ENCODE results near the gene LSAMP.

LSAMP gene

GRCh38 chr3:116291141-116291540, 154.1 kb downstream of the LSAMP start:
- no peak for DNase-seq (ENCODE audit: low read depth)

GRCh38 chr3:116288485-116288884, 156.8 kb downstream of the LSAMP start:
- DNase-seq (ENCODE audit: low read depth) = no peak

GRCh38 chr3:116285781-116286421, 159.4 kb downstream of the LSAMP start:
- no peak for DNase-seq (ENCODE audit: low read depth)

GRCh38 chr3:116281313-116282143, 163.8 kb downstream of the LSAMP start:
- no peak for DNase-seq (ENCODE audit: low read depth)

DNA sequence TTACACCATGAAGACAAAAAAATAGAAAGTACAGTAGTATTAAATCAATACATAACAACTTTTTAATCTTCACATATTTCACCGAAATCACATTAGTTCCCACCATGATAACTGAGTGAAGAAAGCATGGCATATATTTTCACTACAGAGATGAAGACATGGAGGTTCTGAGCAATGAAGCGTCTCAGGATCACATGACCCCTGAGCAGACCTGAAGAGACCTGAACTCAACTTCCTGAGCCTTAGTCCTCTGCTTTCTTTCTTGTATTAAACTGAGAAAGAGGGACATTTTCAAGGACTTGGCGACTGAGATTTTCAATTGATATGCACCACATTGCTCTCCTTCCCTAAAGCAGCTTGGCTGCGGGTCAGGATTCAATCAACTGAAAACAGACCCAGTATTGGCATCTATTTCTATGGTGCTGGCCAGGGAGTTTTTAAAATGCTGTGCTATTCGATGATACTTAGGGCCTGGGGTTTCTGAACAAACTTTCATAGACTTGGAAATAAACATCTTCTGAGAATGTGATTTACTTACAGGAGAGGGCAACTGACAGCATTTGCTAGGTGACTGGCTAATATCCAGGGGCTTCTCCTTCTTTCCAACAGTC, 165.1 kb downstream of the LSAMP start:
- no peak for DNase-seq (ENCODE audit: low read depth)

DNA sequence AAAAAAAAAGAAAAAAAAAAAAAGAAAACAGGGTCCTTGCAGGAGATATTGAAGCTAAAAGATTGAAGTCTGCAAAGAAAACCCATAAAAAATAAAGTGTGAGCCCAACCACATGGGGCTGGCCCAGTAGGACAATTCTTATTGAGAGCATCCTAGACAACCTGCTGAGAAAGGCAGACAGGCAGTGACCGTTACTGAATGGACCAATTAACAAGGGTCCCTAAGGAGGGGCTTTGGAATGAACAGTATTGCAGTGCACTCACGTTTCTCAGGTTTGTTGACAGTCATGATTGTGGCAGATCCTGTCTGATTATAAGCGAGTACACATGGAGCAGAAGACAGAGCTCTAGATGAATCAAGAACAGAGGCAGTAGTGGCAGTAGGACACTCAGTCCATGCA, 168.6 kb downstream of the LSAMP start:
- DNase-seq (ENCODE audit: low read depth) = no peak

- no peak for DNase-seq (ENCODE audit: low read depth)
These were observed 175.2 kb downstream of the LSAMP start for GRCh38 chr3:116270056-116270455.

DNA sequence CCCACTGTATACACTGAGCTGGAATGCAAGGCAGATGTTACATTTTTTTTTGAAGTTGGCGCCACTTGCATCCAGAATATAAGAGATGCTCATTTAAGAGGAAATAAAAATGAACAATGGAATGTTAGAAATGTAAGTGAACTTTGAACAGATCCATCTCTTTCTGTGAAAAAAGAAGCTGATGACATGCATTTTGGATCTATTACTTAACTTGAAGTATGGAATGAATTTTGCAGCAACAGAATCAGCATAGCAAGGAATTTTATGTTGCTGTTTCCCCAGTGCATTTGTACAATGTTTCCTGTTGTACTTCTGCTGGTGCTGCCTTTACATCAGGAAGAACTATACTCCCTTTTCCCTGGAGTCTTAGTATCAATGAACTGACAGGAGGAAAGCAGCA, 178.2 kb downstream of the LSAMP start:
- no peak for DNase-seq (ENCODE audit: low read depth)

GRCh38 chr3:116265976-116266584, 179.2 kb downstream of the LSAMP start:
- no peak for DNase-seq (ENCODE audit: low read depth)

DNA sequence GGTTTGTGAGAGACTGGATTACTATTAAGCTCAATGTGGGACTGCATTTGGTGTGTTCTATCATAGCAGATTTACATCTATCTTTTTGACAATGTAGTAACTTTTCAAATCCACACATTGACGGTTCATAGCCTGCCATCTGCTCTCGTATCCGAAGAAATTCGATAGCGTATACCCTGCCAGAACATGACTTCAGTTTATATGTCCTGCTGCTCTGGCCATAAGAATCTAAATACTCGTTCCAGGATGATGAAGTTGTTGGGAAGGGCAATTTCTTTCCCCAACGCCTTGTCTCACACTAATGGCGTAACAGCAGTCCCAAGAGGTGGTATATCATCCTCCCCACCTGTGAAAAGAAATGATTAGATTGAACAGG, 180.0 kb downstream of the LSAMP start:
- DNase-seq (ENCODE audit: low read depth) = no peak

DNA sequence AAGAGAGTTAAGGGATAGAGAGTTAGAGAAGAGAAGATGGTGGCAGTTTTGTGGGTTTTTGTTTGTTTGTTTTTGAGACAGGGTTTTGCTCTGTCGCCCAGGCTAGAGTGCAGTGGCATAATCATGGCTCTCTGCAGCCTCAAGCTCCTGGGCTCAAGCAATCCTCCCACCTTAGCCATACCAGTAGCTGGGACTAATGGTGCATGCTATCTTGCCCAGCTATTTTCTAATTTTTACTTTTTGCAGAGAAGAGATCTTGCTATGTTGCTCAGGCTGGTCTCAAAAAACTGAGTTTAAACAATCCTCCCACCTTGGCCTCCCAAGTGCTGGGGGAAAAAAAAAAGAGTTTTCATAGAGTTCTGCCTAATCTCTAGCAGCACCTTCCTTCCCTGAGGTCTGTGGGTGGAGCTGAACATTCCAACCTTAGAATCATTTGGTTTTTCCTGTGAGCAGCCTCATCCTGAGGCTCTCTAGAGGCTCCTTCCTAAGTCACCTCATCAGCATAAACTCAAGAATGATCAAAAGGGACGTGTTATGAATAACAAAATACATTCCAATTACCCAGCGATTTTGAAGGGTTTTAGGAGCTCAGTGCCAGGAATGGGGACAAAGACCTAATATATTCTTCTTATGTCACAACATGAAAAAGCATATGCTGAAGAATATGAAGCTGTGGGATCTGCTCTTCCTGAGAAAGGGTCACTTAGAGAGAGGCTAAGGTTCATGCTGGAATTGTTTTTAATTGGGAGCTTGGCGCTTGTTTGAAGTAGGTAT, 180.6 kb downstream of the LSAMP start:
- DNase-seq (ENCODE audit: low read depth) = no peak

GRCh38 chr3:116263842-116264545, 181.3 kb downstream of the LSAMP start:
- DNase-seq (ENCODE audit: low read depth) = no peak

GRCh38 chr3:116260491-116260890, 184.8 kb downstream of the LSAMP start:
- DNase-seq (ENCODE audit: low read depth) = no peak

- DNase-seq (ENCODE audit: low read depth) = no peak
These were observed 185.3 kb downstream of the LSAMP start for GRCh38 chr3:116259984-116260383.

DNA sequence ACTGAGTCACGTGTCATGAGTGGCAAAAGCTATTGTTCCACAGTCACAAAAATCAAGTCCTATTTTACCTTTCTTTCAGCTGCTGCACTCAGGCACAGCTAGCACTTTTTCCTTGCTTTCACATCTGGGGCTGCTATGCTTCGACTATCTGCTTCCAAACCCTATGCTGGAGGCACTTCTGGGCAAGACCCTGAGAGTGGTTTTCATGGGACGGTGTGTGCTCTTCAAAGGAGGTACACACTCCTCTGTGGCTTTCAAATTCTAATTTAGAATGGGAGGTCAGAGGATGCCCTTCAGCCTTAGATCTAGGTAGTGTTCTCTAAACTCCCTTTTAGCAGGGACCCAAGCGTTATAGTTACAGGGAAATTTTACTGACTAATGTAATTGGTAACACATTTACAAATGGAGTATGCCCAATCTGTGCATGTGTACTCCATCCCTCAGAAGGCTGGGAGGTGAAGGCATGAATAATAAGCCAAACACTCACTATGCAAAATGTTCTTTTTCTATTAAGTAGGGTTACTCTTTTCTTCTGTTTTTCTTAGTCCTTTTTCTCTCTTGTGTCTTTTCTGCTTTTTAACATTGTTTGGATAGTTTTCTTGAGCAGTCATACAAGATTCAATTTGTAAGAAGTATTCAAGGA, 188.3 kb downstream of the LSAMP start:
- no peak for DNase-seq (ENCODE audit: low read depth)

DNA sequence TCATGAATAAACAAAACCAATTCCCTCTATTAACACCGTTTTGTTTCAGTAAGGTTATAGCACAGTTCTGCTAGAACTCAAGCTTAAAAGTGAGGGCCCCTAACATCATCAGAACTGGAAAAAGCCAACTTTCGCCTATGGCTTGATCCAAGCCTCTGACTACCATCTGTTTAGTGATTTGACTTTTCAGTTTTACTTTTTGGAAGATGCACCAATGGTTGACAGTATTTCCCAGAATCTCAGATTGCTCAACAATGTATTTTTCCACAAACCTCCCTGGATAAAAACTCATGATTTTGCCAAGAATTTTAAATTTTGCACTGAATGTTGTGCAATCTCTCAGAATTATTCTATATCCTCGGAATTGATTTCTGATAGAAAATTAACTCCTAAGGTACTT, 190.7 kb downstream of the LSAMP start:
- DNase-seq (ENCODE audit: low read depth) = no peak

GRCh38 chr3:116253511-116253910, 191.8 kb downstream of the LSAMP start:
- DNase-seq (ENCODE audit: low read depth) = no peak

DNA sequence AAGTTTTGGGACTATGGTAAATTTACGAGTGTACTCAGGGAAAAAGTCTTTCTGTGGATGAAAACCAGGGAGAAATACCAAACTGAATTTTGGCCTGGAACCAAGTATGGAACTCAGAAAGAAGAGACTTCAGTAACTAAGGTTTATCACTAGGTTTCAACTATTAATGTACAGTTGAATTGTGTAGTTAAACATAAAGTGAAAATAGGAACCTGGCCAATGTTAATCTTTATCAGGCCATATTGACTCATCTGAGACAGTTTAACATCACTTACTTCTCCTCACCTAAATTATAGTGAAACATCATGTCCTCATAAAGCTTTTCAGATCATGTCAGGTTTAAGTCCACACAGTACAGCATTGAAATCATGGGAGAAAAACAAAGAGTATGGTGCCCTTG, 197.7 kb downstream of the LSAMP start:
- no peak for DNase-seq (ENCODE audit: low read depth)

GRCh38 chr3:116246406-116246980, 198.8 kb downstream of the LSAMP start:
- no peak for DNase-seq (ENCODE audit: low read depth)

DNA sequence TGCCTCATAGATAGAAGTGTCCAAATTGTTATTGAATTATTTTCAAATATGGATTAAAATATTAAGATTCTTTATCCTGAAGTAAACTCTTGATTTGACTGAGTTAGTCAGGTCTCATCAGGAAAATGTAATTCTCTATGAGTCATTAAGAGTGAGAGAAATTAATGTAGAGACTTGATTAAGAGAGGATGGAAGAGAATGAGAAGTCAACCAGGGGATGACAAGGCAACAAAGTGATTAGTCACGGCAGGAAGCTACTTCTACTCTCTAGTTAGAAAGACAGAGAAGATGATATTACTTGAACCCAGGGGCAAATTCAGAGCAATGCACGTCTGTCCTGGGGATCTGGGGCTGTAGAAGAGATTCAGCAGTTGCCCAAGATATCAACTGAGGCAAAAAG, 202.5 kb downstream of the LSAMP start:
- DNase-seq (ENCODE audit: low read depth) = no peak

DNA sequence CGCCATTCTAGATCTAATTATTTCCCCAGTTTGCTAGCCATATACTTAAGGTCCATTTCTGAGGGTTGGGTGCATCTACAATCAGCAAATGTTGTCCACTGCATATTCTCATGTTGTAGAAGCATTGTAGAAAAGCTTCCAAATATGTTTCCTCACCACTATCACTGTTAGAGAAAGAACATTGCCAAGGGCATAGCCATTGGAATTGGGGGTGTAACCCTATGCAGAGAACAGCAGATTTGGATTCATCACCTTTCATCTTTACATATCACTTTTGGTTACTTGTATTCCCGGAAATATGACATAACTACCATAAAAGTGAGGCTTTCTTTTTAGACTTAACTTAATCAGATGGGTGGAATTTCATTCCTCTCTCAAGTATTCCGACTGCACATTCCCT, 203.6 kb downstream of the LSAMP start:
- no peak for DNase-seq (ENCODE audit: low read depth)
